Neural progenitor cell (in vitro differentiated cells): ENCODE measurements around the gene RGS9. TPM values are rescaled to one million over a fixed set of nuclear protein-coding genes. Genes with fewer than 3 reads are reported as not detected.
A peak's percentile ranks its signal among the peaks of the same experiment; 100 is the strongest.

Source experiments
- DNase-seq: peaks from one replicate; pipeline ENCODE4 v3.0.0-alpha.2; 2016; ENCODE audit warnings: low spot score
- H2AFZ ChIP-seq: fragments of 200-600 bp; sonication (generic); replicated peaks from 2 replicates; pipeline ENCODE4 v1.6.1; 2016; ENCODE audit warnings: antibody characterized with exemption
- H3F3A ChIP-seq: fragments of 200-600 bp; sonication (generic); 2 replicates; pipeline ENCODE4 v1.6.1; 2016; ENCODE audit warnings: antibody characterized with exemption, low read depth
- H3K27ac ChIP-seq: fragments of 200-600 bp; sonication (generic); 2 replicates; pipeline ENCODE4 v1.5.1; 2016; ENCODE audit warnings: mild to moderate bottlenecking
- H3K27me3 ChIP-seq: fragments of 200-600 bp; sonication (generic); 2 replicates; pipeline ENCODE4 v1.6.1; 2016; ENCODE audit warnings: mild to moderate bottlenecking, moderate library complexity
- H3K36me3 ChIP-seq: fragments of 200-600 bp; sonication (generic); 2 replicates; pipeline ENCODE4 v1.5.1; 2016
- H3K4me1 ChIP-seq: fragments of 200-600 bp; sonication (generic); 2 replicates; pipeline ENCODE4 v1.6.1; 2016; ENCODE audit warnings: mixed run types
- H3K4me2 ChIP-seq: fragments of 200-600 bp; sonication (generic); 2 replicates; pipeline ENCODE4 v1.6.1; 2016
- H3K4me3 ChIP-seq: fragments of 200-600 bp; sonication (generic); 2 replicates; pipeline ENCODE4 v1.5.1; 2016
- H3K79me2 ChIP-seq: fragments of 200-600 bp; sonication (generic); 2 replicates; pipeline ENCODE4 v1.6.1; 2016; ENCODE audit warnings: low read depth
- H3K9ac ChIP-seq: fragments of 200-600 bp; sonication (generic); 2 replicates; pipeline ENCODE4 v1.6.1; 2016
- H3K9me3 ChIP-seq: fragments of 200-600 bp; sonication (generic); 2 replicates; pipeline ENCODE4 v1.5.1; 2016; ENCODE audit warnings: low read depth
- H4K20me1 ChIP-seq: fragments of 200-600 bp; sonication (generic); 2 replicates; pipeline ENCODE4 v1.6.1; 2016; ENCODE audit warnings: low read depth
- H3K27ac Mint-ChIP-seq: 3 replicates; pipeline ENCODE4 v1.8.0; 2021; ENCODE audit warnings: mixed read lengths
- H3K27me3 Mint-ChIP-seq: 2 replicates; pipeline ENCODE4 v1.8.0; 2022; ENCODE audit warnings: low read depth, mild to moderate bottlenecking, inconsistent platforms, moderate library complexity, mixed read lengths; ENCODE audit not compliant: insufficient read depth
- H3K36me3 Mint-ChIP-seq: 3 replicates; pipeline ENCODE4 v1.8.0; 2021; ENCODE audit warnings: mixed read lengths
- H3K4me1 Mint-ChIP-seq: 3 replicates; pipeline ENCODE4 v1.8.0; 2021; ENCODE audit warnings: mixed read lengths
- H3K4me3 Mint-ChIP-seq: 3 replicates; pipeline ENCODE4 v1.8.0; 2021; ENCODE audit warnings: mild to moderate bottlenecking, moderate library complexity, mixed read lengths
- H3K9me3 Mint-ChIP-seq: 3 replicates; pipeline ENCODE4 v1.8.0; 2020; ENCODE audit warnings: mixed read lengths
- EZH2 ChIP-seq: fragments of 200-600 bp; sonication (generic); IDR thresholded peaks from 2 replicates; pipeline ENCODE4 v1.6.1; 2017; ENCODE audit warnings: antibody characterized with exemption, mild to moderate bottlenecking, moderate library complexity
- EZH2phosphoT487 ChIP-seq: fragments of 200-600 bp; sonication (generic); IDR thresholded peaks from 2 replicates; pipeline ENCODE4 v1.6.1; 2017; ENCODE audit warnings: antibody characterized with exemption
- total RNA-seq: library from RNA; depleted of rRNA; stranded (reverse); fragments of >200 nt; gene quantifications from 2 replicates; pipeline ENCODE4 v1.2.3, GENCODE V29; 2015; ENCODE audit warnings: low replicate concordance
- TF ChIP-seq, protein P1 (sequence below): fragments of 200-600 bp; sonication (generic); IDR thresholded peaks from 2 replicates; pipeline ENCODE4 v1.5.1; 2017; ENCODE audit warnings: antibody characterized with exemption, mild to moderate bottlenecking

Gene RGS9
- total RNA-seq, 1 donor from 2014 or later, result 7.9 TPM

- Histone ChIP-seq H3K9ac (no peak overlapping the region), H3K9me3 (no peaks in the 10 kb centered on the region), H3K4me1 (peaks cover 5% of the 10 kb centered on the region), H3K36me3 (no peaks in the 10 kb centered on the region), H3F3A (no peaks in the 10 kb centered on the region), H3K4me2 (no peak overlapping the region), H3K27ac (no peak overlapping the region), H2AFZ (no peak overlapping the region), H3K79me2 (no peaks in the 10 kb centered on the region), H3K4me3 (no peak overlapping the region), H4K20me1 (no peaks in the 10 kb centered on the region), H3K27me3 (no peaks in the 10 kb centered on the region)
- Mint-ChIP-seq H3K4me1 (peaks cover 28% of the 10 kb centered on the region), H3K27me3 (no peaks in the 10 kb centered on the region), H3K27ac (no peak overlapping the region), H3K4me3 (no peak overlapping the region), H3K36me3 (no peaks in the 10 kb centered on the region), H3K9me3 (no peaks in the 10 kb centered on the region)
- no peak for DNase-seq
- no peak for TF ChIP-seq EZH2
- TF ChIP-seq EZH2phosphoT487, result no peak
- TF ChIP-seq, protein P1, sequence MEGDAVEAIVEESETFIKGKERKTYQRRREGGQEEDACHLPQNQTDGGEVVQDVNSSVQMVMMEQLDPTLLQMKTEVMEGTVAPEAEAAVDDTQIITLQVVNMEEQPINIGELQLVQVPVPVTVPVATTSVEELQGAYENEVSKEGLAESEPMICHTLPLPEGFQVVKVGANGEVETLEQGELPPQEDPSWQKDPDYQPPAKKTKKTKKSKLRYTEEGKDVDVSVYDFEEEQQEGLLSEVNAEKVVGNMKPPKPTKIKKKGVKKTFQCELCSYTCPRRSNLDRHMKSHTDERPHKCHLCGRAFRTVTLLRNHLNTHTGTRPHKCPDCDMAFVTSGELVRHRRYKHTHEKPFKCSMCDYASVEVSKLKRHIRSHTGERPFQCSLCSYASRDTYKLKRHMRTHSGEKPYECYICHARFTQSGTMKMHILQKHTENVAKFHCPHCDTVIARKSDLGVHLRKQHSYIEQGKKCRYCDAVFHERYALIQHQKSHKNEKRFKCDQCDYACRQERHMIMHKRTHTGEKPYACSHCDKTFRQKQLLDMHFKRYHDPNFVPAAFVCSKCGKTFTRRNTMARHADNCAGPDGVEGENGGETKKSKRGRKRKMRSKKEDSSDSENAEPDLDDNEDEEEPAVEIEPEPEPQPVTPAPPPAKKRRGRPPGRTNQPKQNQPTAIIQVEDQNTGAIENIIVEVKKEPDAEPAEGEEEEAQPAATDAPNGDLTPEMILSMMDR, result no peak
These were observed 56.6 kb downstream of the RGS9 start for GRCh38 chr17:65193716-65194293.

DNA sequence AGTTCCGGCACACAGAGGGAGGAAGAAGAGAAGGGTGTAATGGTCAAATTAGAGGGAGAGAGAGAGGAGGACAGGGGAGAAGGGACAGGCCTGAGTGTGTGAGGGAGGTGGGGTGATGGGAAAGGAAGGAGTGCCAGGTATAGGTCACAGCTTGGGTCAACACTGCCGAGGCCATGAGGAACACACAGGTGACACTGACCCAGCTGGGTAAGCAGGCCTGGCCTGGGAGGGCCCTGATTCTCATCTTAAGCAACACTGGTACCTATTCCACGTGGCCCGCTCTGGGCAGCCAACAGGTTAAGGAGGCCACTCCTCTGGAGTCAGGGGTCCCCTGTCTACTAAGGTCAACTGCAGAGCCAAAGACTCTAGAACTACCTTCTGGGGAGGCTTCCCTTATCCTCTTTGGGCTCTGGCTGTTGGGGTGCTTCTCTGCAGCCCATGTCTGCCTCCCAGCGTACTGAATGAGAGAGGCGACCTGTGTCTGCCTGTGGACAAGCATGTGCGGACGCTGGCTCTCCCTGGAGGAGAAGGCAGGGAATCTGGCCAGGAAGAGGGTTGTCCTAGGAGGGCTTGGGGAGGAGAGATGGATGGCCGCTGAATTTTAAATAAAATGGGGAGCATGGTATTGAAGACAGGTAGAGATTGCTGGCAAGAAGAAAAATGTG lies 57.6 kb downstream of the RGS9 start:
- DNase-seq, result no peak
- no peaks in the 10 kb centered on the region for H3K9me3 Mint-ChIP-seq
- no peak overlapping the region for H3K4me3 ChIP-seq
- peaks cover 5% of the 10 kb centered on the region for H3K4me1 ChIP-seq
- H3F3A ChIP-seq, result no peaks in the 10 kb centered on the region
- H3K4me2 ChIP-seq, result no peak overlapping the region
- H3K27me3 Mint-ChIP-seq, result peaks cover 2% of the 10 kb centered on the region
- H3K36me3 ChIP-seq, result no peaks in the 10 kb centered on the region
- no peak for TF ChIP-seq EZH2
- TF ChIP-seq, protein P1, result peak; percentile 10
- no peak for TF ChIP-seq EZH2phosphoT487
- no peaks in the 10 kb centered on the region for H3K36me3 Mint-ChIP-seq
- peaks cover 28% of the 10 kb centered on the region for H3K4me1 Mint-ChIP-seq
- H4K20me1 ChIP-seq, result no peaks in the 10 kb centered on the region
- H3K9ac ChIP-seq, result no peak overlapping the region
- H3K79me2 ChIP-seq, result no peaks in the 10 kb centered on the region
- no peak overlapping the region for H2AFZ ChIP-seq
- no peak overlapping the region for H3K4me3 Mint-ChIP-seq
- H3K27ac Mint-ChIP-seq, result no peak overlapping the region
- no peaks in the 10 kb centered on the region for H3K9me3 ChIP-seq
- no peaks in the 10 kb centered on the region for H3K27me3 ChIP-seq
- no peak overlapping the region for H3K27ac ChIP-seq

DNA sequence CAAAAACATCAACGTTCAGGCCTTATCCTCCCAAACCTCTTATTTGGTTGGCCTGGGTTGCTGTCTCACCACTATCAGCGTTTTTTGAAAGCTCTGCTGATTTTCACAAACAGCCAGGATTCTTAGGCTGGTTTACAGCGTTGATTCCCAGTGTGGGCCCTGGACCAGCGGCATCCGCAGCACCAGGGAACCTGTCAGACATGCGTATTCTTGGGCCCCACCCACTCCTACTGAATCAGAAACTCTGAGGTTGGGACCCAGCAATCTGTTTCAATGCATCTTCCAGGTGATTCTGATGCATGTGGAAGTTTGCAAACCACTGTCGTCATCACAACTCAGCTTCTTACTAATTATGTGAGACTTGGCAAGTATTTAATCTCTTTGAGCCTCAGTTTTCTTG lies 58.5 kb downstream of the RGS9 start:
- H3K36me3 ChIP-seq, result no peaks in the 10 kb centered on the region
- DNase-seq, result no peak
- no peak overlapping the region for H3K4me2 ChIP-seq
- H3K27ac Mint-ChIP-seq, result no peak overlapping the region
- peaks cover 5% of the 10 kb centered on the region for H3K4me1 ChIP-seq
- no peak overlapping the region for H3K9ac ChIP-seq
- no peak for TF ChIP-seq EZH2phosphoT487
- TF ChIP-seq, protein P1, result no peak
- H3K36me3 Mint-ChIP-seq, result no peaks in the 10 kb centered on the region
- no peaks in the 10 kb centered on the region for H4K20me1 ChIP-seq
- peaks cover 25% of the 10 kb centered on the region for H3K4me1 Mint-ChIP-seq
- no peak overlapping the region for H3K27ac ChIP-seq
- no peaks in the 10 kb centered on the region for H3K9me3 ChIP-seq
- H3K9me3 Mint-ChIP-seq, result no peaks in the 10 kb centered on the region
- no peaks in the 10 kb centered on the region for H3F3A ChIP-seq
- no peaks in the 10 kb centered on the region for H3K79me2 ChIP-seq
- no peak overlapping the region for H2AFZ ChIP-seq
- H3K4me3 Mint-ChIP-seq, result no peak overlapping the region
- no peak overlapping the region for H3K4me3 ChIP-seq
- H3K27me3 Mint-ChIP-seq, result peaks cover 2% of the 10 kb centered on the region
- H3K27me3 ChIP-seq, result no peaks in the 10 kb centered on the region
